NCI-H2196 (cell line): Measurements from ENCODE around the gene OTULINL.
A peak's percentile ranks its signal among the peaks of the same experiment; 100 is the strongest.
"Not testable (repeated sequence)": the region's sequence is repeated elsewhere in the genome, so short reads cannot be mapped to it uniquely, and the experiment has no call there.

Source experiments
- DNase-seq: peaks from one replicate; lab custom pipeline; 2025; ENCODE audit not compliant: unreplicated experiment; lab: John Stamatoyannopoulos, UW

OTULINL gene

DNA sequence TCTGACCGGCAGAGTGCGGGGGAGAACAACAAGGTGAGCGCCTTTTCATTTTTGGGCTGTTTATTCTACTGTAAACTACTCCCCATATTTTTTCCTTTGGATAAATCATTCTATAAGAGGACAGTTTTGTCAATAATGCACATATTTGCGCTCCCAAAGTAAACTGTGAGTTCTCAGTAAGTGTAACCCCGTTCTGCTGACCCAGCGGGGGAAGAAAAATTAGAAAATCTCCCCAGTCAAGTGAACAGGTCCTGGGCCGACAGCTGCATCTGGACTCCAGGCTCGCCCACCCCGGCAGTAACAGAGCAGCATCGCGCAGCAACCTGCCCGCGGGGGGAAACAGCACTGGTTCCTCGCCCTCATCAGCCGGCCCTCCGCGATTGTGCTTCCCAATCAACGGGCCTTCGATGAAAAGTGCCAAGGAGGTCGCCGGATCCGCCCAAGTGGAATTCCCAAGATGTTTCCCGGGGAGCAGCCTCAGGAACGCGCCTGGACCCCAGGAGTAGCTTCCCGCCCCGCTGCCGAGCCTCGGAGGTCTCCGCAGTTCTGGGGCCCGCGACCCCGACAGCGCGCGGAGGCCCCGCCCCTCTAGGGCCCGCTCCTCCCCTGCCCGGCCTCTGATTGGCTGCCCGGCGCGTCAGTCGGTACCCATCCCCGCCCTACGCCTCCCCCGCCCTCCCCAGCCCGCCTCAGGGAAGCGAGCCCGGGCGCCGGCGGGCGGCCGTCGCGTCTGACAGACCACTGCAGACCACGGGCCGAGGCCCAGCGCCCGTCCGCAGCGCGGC, at the start of gene OTULINL:
Gene OTULINL (plus strand): TSS at position 687 of the 785 bp plus-strand sequence. CDS start 103 bp downstream, outside the sequence.
- DNase-seq = peak; percentile 82

DNA sequence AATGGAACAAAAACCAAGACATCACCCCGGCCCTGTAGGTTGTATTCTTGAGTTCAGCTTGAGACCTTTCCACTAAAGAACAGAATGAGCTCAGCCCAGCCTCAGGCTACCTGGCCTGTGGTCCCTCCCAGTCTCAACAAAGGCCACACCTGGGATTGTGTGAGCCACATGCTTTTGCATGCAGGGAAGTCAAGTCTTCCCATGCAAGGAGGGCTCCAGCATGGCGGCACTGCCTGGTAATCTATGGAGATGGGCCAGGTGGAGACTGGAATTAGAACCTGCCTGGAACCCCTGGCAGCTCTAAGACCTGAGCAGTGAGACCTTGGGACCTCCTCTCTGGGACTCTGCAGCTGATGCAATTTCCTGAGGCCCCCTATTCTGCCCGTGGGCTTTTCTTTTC, 49.4 kb upstream of the OTULINL start:
- DNase-seq = no peak

DNA sequence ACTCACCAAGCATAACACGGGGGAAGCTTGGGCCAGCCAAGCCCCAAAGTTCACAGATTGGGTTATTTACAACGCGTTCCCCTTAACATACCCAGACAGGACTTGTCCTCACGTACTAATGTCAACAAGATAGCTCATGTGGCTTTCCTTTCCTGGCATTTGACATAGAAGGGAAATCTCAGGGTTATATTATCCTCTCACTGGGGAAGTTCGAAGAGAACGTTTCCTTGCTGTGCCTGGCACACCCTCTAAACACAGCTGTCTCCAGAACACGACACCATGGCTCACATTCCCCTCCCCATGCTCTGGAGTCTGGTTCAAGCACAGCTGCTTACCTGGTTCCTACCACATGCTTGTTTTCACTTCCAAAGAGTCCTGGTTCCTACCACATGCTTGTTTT, 46.8 kb upstream of the OTULINL start:
- peak; percentile 8 for DNase-seq

DNA sequence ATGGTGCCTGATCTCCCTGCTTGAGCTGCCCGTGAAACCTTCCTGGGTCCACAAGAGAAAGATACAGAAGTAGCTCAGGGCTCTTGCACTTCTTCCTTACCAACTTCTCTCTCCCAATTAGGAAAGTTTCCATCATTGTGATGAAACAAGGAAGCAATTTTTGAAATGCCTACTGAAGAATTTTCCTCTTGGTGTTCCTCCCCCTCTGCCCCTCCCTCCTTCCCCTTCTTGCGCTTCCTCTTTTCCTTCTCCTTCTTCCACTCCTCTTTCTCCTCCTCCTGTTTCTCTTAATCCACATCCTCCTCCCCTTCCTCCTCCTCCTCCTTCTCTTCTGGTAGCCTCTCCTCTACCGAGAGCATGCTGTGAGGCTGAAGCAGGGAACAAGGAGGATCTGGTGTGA, 36.3 kb upstream of the OTULINL start:
- DNase-seq = no peak

DNA sequence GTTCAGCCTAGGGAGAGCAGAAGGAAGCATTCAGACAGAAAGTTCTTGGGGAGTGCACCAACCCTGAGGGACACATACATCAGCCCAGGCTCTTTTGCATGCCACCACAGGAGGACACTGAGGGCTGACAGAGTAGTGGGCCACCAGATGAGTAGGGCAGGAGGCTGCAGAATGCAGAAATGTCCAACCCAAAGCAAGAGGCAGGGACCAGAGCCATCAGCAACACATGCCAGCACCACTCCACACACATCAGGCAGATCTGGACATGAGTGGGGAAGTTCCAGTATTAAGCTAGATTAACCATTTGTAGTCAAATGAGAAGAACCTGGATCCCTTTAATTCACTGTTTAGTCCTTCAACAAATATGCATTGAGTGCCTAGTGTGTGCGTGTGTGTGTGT, 35.7 kb upstream of the OTULINL start:
- DNase-seq = no peak

DNA sequence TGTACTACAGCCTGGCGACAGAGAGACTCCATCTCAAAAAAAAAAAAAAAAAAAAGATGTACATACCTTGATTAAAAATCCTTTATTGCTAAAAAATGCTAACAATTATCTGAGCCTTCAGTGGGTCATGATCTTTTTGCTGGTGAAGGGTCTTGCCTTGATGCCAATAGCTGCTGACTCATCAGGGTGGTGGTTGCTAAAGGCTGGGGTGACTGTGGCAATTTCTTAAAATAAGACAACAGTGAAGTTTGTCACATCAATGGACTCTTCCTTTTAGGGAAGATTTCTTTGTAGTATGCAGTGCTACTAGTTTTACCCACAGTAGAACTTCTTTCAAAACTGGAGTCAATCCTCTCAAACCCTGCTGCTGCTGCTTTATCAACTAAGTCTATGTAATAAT, 33.9 kb upstream of the OTULINL start:
- DNase-seq = no peak

DNA sequence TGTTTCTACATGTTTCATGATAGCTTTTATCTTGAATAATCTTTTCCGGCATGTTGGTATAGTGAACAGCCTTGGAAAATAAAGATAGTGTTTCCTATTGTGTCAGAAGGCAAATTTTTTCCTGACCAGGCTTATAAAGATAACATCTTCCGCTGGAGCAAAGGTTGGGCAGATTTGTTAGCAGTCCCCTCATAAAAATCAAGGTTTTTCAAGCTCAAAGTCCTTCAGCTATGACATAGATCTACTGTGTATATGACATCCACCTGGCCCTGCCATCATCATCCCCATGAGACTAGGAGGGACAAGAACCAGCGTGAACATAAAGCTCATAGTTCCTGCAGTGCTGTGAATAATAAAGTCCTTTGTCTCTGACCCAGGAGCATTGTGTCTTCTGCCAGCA, 30.4 kb upstream of the OTULINL start:
- DNase-seq = no peak

DNA sequence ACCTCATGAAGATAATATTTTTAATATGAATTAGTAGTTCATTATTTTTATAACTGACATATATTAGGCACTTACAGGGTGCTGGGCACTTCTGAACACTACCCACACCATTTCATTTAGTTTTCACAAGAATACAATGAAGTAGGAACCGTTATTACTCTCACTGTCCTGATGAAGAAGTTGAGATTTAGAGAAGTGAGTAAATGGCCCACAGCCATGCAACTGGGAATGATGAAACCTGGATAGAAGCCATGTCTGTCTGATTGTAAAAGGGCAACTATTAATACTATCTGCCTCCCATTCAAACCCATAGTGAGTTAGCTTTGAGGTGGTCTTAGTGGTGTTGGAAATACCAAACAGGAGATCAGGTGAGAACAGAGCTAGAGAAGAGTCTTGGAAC, 29.6 kb upstream of the OTULINL start:
- DNase-seq = no peak

DNA sequence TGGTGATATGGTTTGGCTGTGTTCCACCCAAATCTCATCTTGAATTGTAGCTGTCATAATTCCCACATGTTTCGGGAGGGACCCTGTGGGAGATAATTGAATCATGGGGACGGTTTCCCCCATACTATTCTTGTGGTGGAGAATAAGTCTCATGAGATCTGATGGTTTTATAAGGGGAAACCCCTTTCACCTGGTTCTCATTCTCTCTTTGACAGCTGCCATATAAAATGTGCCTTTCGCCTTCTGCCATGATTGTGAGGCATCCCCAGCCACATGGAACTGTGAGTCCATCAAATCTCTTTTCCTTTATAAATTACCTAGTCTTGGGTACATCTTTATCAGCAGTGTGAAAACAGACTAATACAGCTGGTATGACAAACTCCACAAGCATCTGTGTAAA, 27.3 kb upstream of the OTULINL start:
- not testable (repeated sequence) for DNase-seq

DNA sequence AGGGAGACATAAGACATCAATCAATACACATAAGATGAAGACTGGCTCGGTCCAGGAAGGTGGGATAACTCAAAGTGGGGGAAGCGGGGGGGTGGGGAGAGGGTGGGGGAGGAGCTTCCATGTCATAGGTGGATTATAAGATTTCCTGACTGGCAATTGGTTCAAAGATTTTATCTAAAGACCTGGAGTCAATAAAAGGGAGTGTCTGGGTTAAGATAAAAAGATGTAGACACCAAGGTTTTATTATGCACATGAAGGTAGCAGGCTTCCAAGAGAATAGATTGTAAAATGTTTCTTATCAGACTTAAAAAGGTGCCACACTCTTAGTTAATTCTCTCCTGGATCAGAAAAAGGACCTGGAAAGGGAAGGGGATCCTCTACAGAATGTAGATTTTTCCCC, 25.6 kb upstream of the OTULINL start:
- DNase-seq = no peak

DNA sequence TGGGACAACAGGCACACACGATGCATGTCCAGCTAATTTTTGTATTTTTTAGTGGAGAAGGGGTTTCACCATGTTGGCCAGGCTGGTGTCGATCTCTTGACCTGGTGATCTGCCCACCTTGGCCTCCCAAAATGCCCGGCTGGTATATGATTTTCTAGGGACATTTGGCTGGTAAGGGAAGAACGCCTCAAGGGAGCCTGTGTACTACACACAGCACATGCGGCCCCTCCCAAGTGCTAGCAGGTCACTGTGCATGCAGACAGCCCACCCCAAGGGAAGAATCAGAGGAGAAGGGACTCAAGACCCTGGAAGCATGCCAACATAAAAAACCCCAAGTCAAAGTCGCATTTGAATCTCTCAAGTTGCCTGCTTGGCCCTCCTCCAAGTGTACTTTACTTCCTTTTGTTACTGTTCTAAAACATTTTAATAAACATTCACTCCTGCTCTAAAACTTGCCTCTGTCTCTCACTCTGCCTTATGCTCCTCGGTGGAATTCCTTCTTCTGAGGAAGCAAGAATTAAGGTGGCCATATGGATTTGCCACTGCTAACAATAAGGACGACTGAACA, 24.3 kb upstream of the OTULINL start:
- peak; percentile 16 for DNase-seq

DNA sequence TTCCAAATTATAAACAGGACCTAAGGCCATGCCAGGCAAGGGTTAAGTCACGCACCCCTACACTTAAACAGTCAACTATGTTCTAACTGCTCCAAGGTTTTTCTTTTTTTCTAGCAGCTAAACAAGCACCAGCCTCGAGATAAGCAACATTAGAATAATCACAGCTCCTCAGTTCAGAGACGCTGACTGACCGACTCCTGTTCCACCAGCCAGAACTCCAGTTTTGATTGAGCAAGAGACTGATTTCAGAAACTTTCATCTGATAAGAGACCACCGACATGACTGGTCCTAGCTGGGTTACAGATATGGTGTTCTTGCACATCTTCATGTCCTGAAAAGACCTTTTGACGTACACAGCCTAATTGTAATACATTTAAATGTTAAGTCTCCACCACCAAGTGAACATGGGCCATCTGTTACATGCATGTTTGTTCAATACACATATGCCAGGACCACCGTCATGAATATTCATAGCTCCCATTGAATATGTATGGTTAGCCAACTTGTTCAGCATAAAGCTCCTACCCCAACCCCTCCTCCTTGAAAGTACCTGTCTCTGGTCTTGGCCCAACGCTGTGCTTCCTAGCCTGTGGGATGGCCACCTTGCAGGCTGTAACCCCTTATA, 23.7 kb upstream of the OTULINL start:
- DNase-seq = no peak

DNA sequence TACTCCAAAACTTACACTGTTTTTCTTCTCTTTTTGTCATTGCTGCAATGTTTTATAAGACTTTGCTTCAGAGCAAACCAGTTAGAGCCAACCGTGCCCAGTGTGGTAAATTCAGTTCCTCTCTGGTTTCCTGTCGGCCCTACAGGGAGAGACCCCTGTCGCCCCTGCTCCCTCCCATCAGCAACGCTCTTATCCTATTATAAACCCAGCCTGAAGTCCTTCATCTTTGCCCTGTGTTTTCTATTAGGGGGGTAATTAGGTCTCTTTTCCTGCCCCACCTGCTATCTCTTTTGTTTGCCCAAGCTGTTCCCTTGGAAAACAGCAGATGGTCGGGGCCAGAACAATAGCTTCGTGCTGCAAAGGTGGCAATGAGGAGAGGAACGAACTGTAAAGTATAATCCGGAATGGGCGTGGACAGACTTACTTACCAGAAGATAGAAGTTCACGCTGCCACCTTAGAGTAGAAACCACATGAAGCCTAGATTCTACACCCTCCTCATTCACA, 21.4 kb upstream of the OTULINL start:
- peak; percentile 37 for DNase-seq

DNA sequence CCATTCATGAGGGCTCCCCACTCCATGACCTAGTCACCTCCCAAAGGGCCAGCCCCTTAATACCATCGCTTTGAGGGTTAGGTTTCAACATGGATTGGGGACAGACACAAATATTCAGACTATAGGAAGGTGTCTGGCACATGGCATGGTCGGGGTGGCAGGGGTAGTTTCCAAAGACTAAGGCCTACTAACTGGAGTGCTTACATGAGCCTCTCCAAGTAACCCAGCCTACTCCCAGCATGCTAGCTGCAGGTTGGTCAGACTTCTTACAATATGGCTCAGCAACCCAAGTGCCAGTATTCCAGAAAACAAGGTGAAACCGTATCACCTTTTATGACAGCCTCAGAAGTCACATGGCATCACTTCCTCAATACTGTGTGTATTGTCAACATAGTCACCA, 19.9 kb upstream of the OTULINL start:
- DNase-seq = no peak

DNA sequence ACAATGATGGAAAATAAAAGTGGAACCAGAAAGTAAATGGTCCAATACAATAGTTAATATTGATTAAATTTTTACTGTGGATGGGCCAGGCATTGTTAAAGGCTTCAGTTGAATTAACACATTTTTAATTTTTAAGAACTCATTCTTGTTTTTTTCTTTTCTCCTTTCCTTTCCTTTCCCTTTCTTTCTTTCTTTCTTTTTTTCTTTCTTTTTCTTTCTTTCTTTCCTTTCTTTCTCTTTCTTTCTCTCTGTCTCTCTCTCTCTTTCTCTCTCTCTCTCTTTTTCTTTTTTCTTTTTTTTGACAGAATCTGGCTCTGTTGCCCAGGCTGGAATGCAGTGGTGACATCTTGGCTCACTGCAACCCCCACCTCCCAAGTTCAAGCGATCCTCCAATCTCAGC, 13.3 kb upstream of the OTULINL start:
- DNase-seq = no peak

DNA sequence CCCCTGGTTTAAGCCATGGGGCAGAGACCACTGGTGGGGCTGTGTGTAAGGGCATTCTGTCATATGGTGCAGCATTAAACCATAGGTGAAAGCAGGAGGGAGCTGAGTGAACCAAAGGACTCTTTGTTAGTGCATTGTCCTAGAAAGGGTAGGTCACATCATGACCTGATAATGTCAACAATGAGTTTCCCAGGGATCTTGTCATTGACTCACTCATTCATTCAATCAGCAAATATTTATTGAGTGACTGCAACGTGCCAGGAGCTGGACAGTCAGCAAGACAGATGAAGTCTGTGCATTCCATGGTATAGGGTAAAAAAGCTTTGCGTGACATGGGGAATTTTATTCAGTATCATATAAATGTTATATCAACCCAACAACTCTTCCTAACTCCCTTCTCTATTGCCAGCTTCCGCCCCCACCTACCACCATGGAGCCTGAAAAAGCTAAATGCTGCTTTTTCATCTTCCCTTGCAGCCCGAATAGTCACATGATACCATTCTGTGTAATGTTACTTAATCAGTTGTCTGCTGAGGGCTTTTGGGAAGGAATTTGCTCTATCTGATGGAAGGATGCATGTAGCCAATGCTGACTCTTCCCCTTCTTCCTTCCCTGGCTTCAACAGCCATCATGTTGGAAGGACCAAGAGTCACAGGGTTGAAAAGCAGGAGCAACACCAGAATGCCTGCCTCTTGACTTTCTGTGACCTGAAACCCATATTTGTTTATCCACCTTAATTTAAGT, 11.5 kb upstream of the OTULINL start:
- DNase-seq = no peak

DNA sequence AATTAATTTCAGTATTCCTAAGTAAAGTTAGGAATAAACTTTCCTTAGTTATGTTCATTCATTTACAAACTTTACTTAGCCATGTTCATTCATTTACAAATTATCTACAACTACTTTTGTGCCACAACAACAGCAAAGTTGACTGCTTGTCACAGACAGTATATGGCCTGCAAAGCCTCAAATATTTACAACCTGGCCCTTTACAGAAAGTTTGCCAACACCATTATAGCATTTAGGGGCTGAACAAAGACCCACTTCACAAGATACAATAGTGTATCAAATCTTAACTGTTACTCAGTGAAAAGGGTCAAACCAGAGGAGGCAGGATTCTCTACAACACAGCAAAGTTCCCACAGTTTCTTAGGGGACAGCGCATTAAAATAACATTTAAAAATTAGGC, 9.7 kb upstream of the OTULINL start:
- no peak for DNase-seq

DNA sequence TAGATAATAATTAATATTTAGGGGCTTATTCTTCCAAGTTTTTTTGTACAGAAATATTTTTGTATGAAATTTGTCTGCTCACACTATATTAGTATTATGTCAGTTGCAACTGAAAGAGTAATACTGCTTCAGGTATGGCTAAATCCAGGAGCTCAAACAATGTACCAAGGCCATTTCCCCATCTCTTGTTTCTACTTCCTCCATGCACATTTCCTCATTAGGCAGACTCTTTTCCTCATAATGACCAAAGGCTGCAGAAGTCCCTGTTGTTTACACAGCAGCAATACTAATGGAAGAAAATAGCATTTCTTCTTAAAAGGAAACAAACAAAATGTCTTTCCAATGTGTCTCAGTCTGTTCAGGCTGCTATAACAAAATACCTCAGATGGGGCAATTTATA, 9.2 kb upstream of the OTULINL start:
- DNase-seq = no peak

DNA sequence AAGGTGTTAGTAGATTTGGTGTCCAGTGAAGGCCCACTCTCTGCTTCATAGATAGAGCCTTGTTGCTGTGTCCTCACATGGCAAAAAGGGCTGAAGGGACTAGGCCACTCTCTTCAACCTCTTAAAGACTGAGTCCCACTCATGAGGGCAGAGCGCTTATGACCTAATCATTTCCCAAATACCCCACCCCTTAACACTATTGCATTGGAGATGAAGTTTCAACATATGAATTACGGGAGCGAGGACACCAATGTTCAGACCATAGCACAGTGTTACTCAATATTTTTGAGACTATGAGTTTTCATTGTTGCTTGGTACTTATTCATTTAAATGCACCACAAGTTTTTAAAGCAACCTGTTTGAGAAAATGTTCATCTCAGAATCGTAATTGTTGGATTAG, 8.8 kb upstream of the OTULINL start:
- no peak for DNase-seq

DNA sequence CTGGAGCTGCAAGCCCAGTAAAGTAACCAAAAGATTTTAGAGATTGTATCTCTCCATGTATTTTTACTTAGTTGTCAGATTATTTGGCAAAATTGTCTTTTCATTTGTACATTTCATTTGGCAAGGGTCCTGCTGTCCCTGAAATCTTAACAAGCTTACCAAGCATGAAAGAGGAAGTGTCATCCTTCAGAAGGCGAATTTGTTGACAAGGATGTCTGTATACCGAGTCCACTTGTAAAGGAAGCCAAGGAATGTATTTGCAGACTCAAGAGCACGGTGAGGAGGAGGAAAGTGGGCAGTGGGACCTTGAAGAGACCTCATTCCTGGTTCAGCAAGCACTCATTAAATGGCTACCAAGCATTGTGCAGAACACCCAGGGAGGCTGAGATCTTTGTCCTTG, 7.5 kb upstream of the OTULINL start:
- no peak for DNase-seq

DNA sequence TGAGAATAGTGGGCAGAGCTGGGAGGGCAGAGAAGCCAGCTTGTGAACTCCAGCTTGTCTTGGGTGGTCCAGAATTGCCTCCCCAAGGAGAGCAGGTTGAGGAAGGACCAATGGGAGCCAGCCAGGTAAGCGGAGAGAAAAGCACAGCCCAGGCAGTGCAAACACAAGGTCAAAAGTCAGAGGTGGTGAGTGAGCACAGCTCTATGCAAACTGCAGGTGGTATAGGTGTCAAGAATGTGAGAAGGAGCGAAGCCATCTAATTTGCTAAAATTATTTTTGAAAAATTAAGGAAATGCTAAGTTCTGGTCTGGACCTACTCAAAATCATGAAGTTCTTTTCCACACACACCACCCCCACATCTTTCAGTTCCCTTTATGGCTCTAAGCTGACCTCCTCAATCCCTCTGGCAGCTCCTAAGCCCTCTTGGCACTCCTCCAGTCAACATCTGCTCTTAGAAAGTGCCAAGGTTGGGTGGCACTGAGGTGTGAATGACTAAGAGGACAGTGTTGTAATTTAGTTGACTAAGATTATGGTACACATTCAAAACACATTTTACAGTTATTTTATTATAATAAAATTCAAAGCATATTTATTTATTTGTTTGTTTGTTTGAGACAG, 6.6 kb upstream of the OTULINL start:
- peak; percentile 55 for DNase-seq
